IMR-90 (cell line): Measurements from ENCODE around the gene NOP9. TPM values are rescaled to one million over a fixed set of nuclear protein-coding genes. Genes with fewer than 3 reads are reported as not detected.

Source experiments
- ATAC-seq: fragments of 200-7000 bp; cut with Tn5 transposase; 2 replicates; pipeline ENCODE4 v1.9.1; 2020; ENCODE audit warnings: low read depth, mild to moderate bottlenecking, moderate library complexity
- BruUV-seq: library from RNA; stranded (reverse); fragments of 400-500 nt; replicated peaks from 2 replicates; lab custom pipeline; 2021; lab: Mats Ljungman, UMichigan
- CTCF ChIA-PET: fragments of 300-600 bp; formaldehyde crosslinking; extraction: SDS; loops from one replicate; lab custom pipeline; 2021; ENCODE audit warnings: antibody characterized with exemption; lab: Yijun Ruan, JAX
- POLR2A ChIA-PET: fragments of 300-600 bp; sonication (Branson Sonifier 250); formaldehyde crosslinking; loops from one replicate; lab custom pipeline; 2022; ENCODE audit warnings: antibody characterized with exemption; ENCODE audit not compliant: unreplicated experiment; lab: Charles Lee
- DNase-seq: peaks from one replicate; pipeline ENCODE4 v3.0.0; 2013
- H2AFZ ChIP-seq: replicated peaks from 2 replicates; pipeline ENCODE3; 2013; ENCODE audit warnings: low read length, mild to moderate bottlenecking; ENCODE audit not compliant: poor library complexity
- H2AK5ac ChIP-seq: 2 replicates; pipeline ENCODE4 v1.6.1; 2013; ENCODE audit warnings: low read depth, low read length, inconsistent platforms
- H2AK9ac ChIP-seq: replicated peaks from 2 replicates; pipeline ENCODE3; 2013; ENCODE audit warnings: mild to moderate bottlenecking, low read depth, low read length, moderate library complexity; ENCODE audit not compliant: poor library complexity
- H2BK120ac ChIP-seq: 2 replicates; pipeline ENCODE4 v1.6.1; 2013; ENCODE audit warnings: low read depth, low read length, inconsistent platforms
- H2BK15ac ChIP-seq: 3 replicates; pipeline ENCODE4 v1.6.1; 2013; ENCODE audit warnings: low read depth, low read length, inconsistent platforms
- H2BK20ac ChIP-seq: 2 replicates; pipeline ENCODE4 v1.6.1; 2013; ENCODE audit warnings: low read depth, mild to moderate bottlenecking, inconsistent platforms, low read length, moderate library complexity
- H2BK5ac ChIP-seq: 2 replicates; pipeline ENCODE4 v1.6.1; 2013; ENCODE audit warnings: mild to moderate bottlenecking, low read depth, low read length, inconsistent platforms; ENCODE audit not compliant: poor library complexity, severe bottlenecking
- H3K14ac ChIP-seq: replicated peaks from 2 replicates; pipeline ENCODE4 v1.6.1; 2013; ENCODE audit warnings: low read depth, low read length, inconsistent platforms
- H3K18ac ChIP-seq: 2 replicates; pipeline ENCODE4 v1.6.1; 2013; ENCODE audit warnings: low read depth, low read length, control low read depth
- H3K23ac ChIP-seq: 2 replicates; pipeline ENCODE4 v1.6.1; 2013; ENCODE audit warnings: low read depth, low read length, inconsistent platforms
- H3K27ac ChIP-seq: 2 replicates; pipeline ENCODE4 v1.5.1; 2013; ENCODE audit warnings: mild to moderate bottlenecking, control low read depth, low read length; ENCODE audit not compliant: insufficient read depth
- H3K27me3 ChIP-seq: 2 replicates; pipeline ENCODE4 v1.6.1; 2013; ENCODE audit warnings: low read length; ENCODE audit not compliant: control insufficient read depth, insufficient read depth
- H3K36me3 ChIP-seq: 2 replicates; pipeline ENCODE4 v1.6.1; 2013; ENCODE audit warnings: low read length, mixed read lengths; ENCODE audit not compliant: control insufficient read depth, insufficient read depth
- H3K4ac ChIP-seq: 2 replicates; pipeline ENCODE4 v1.6.1; 2013; ENCODE audit warnings: low read depth, low read length, inconsistent platforms
- H3K4me1 ChIP-seq: 2 replicates; pipeline ENCODE4 v1.6.1; 2013; ENCODE audit warnings: low read length, mixed read lengths; ENCODE audit not compliant: control insufficient read depth, insufficient read depth
- H3K4me2 ChIP-seq: 2 replicates; pipeline ENCODE4 v1.6.1; 2013; ENCODE audit warnings: low read depth, mild to moderate bottlenecking, control low read depth, low read length, moderate library complexity
- H3K4me3 ChIP-seq: 2 replicates; pipeline ENCODE4 v1.5.1; 2013; ENCODE audit warnings: low read depth, mild to moderate bottlenecking, control low read depth, low read length, moderate library complexity; ENCODE audit not compliant: insufficient read depth
- H3K56ac ChIP-seq: 2 replicates; pipeline ENCODE4 v1.6.1; 2013; ENCODE audit warnings: low read length, inconsistent platforms; ENCODE audit not compliant: insufficient read depth; ENCODE audit errors: extremely low read depth
- H3K79me1 ChIP-seq, 2 experiments: 2 replicates each; pipeline ENCODE4 v1.6.1; 2013; ENCODE audit warnings: low read length in 2 of 2, inconsistent platforms in 1 of 2, low read depth in 1 of 2
- H3K9ac ChIP-seq: 2 replicates; pipeline ENCODE4 v1.6.1; 2013; ENCODE audit warnings: low read depth, low read length, control low read depth
- H3K9me1 ChIP-seq: 2 replicates; pipeline ENCODE4 v1.6.1; 2013; ENCODE audit warnings: low read length, inconsistent platforms; ENCODE audit not compliant: insufficient read depth
- H3K9me3 ChIP-seq: 2 replicates; pipeline ENCODE4 v1.6.1; 2013; ENCODE audit warnings: low read length; ENCODE audit not compliant: control insufficient read depth, insufficient read depth
- H4K20me1 ChIP-seq: 2 replicates; pipeline ENCODE4 v1.6.1; 2013; ENCODE audit warnings: low read length, inconsistent platforms; ENCODE audit not compliant: insufficient read depth
- H4K5ac ChIP-seq: 2 replicates; pipeline ENCODE4 v1.6.1; 2013; ENCODE audit warnings: mild to moderate bottlenecking, low read depth, low read length, control low read depth
- H4K8ac ChIP-seq, 2 experiments: 2 replicates each; pipeline ENCODE4 v1.6.1; 2013; ENCODE audit warnings: low read depth in 2 of 2, low read length in 2 of 2, control low read depth in 1 of 2, inconsistent platforms in 1 of 2
- H4K91ac ChIP-seq: 2 replicates; pipeline ENCODE4 v1.6.1; 2013; ENCODE audit warnings: low read depth, low read length, inconsistent platforms; ENCODE audit not compliant: insufficient read depth
- CHD1 ChIP-seq: IDR thresholded peaks from 2 replicates; pipeline ENCODE4 v1.6.1; 2012; ENCODE audit warnings: low read depth, low read length, improper control_type of control experiment
- MAFK ChIP-seq: IDR thresholded peaks from 2 replicates; pipeline ENCODE4 v1.6.1; 2012; ENCODE audit warnings: low read depth, low read length, improper control_type of control experiment
- NFE2L2 ChIP-seq: fragments of 150-350 bp; IDR thresholded peaks from 2 replicates; pipeline ENCODE4 v1.6.1; 2016; ENCODE audit warnings: low read depth, mild to moderate bottlenecking, low read length
- WGBS, 2 experiments: methylation state at CpG; one replicate each; pipeline versions ENCODE4 v1.1.5 to v1.1.7; 2013; ENCODE audit warnings: missing lambda C conversion rate in 2 of 2; ENCODE audit not compliant: insufficient read length in 1 of 2; ENCODE audit errors: extremely low coverage in 2 of 2; 5-methylcytosine and 5-hydroxymethylcytosine counted together
- dilution Hi-C: fragments of 300-500 bp; cut with HindIII; formaldehyde crosslinking; loops from one replicate; pipeline ENCODE4 v1.14.3; 2018; ENCODE audit warnings: low sequenced_read_pairs; ENCODE audit not compliant: unreplicated experiment
- in situ Hi-C: fragments of 300-500 bp; cut with MboI; formaldehyde crosslinking; loops from 3 replicates; pipeline ENCODE4 v1.14.3; 2019; ENCODE audit warnings: low sequenced_read_pairs, inconsistent platforms, mixed read lengths
- intact Hi-C: fragments of 100-400 bp; cut with micrococcal nuclease; formaldehyde crosslinking; loops from 2 replicates; pipeline ENCODE4 v1.10.0; 2022
- polyA plus RNA-seq, 3 experiments: library from polyadenylated mRNA; depleted of rRNA; stranded (reverse); fragments of >200 nt; gene quantifications; 2 replicates each; pipeline ENCODE4 v1.2.3, GENCODE V29; 2012; ENCODE audit warnings: low replicate concordance in 1 of 3
- total RNA-seq: library from RNA; depleted of rRNA; stranded (reverse); fragments of >200 nt; gene quantifications from 2 replicates; pipeline ENCODE4 v1.2.3, GENCODE V29; 2012

Gene NOP9
- total and polyA plus RNA-seq, 2 of the 4 experiments (the other 2 are of a cell fraction), result 11.8 to 25.8 TPM

DNA sequence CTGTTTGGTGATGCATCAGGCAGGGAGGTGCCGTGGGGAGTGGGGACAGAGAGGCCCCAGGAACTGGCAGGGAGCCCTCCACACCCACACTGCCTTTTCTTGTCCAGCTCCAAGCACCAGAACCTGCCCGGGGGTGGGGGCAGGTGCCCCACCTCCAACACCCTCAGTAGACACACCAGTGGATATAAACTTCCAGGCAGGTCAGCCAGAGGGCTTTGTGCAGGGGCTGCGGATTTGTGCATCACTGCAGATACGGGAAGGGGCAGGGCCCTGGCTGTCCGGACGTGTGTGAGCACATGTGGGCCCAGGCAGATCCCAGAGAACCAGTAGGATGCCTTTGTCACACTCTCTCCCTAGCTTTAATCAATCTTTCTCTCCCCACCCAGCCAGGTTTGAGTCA is 35.4 kb upstream of the NOP9 start:
- H3K56ac ChIP-seq, result no peak overlapping the region
- H3K14ac ChIP-seq, result no peak overlapping the region
- H2BK120ac ChIP-seq, result no peak overlapping the region
- ChIA-PET CTCF (no interaction called here), POLR2A (no interaction called here)
- WGBS, 2 experiments, result 79% methylated on average over 4 of the region's 6 CpGs; no CpG with 5 or more reads in 1 of the 2 experiments
- H3K9ac ChIP-seq, result no peak overlapping the region
- intact Hi-C loops, result no loop called here
- H4K20me1 ChIP-seq, result no peaks in the 10 kb centered on the region
- H2BK15ac ChIP-seq, result no peak overlapping the region
- in situ Hi-C loops, result no loop called here
- H4K8ac ChIP-seq, result no peak overlapping the region
- H3K9me1 ChIP-seq, result peaks cover 6% of the 10 kb centered on the region; the same call in 1 of the 2 replicates
- BruUV-seq, result no TSS peak
- TF ChIP-seq NFE2L2 (no peak), MAFK (no peak), CHD1 (no peak)
- no peak overlapping the region for H2BK5ac ChIP-seq
- H2BK20ac ChIP-seq, result no peak overlapping the region
- H3K9me3 ChIP-seq, result no peaks in the 10 kb centered on the region
- H3K36me3 ChIP-seq, result peaks cover 28% of the 10 kb centered on the region
- ATAC-seq (no peak), DNase-seq (no peak)
- dilution Hi-C loops, result no loop called here
- no peaks in the 10 kb centered on the region for H3K79me1 ChIP-seq
- H3K18ac ChIP-seq, result no peak overlapping the region
- H3K4me1 ChIP-seq, result peaks cover 3% of the 10 kb centered on the region; the same call in 1 of the 2 replicates
- no peak overlapping the region for H2AK9ac ChIP-seq
- no peak overlapping the region for H3K4ac ChIP-seq
- H3K4me3 ChIP-seq, result no peak overlapping the region
- no peak overlapping the region for H3K4me2 ChIP-seq
- no peaks in the 10 kb centered on the region for H3K27me3 ChIP-seq
- no peak overlapping the region for H2AFZ ChIP-seq
- H3K23ac ChIP-seq, result no peak overlapping the region
- H4K91ac ChIP-seq, result no peak overlapping the region
- H3K27ac ChIP-seq, result no peak overlapping the region
- no peak overlapping the region for H2AK5ac ChIP-seq
- H4K5ac ChIP-seq, result no peak overlapping the region
